Smooth muscle cell (in vitro differentiated cells): Measurements from ENCODE around the gene FEV. TPM values are rescaled to one million over a fixed set of nuclear protein-coding genes. Genes with fewer than 3 reads are reported as not detected.

ENCODE experiments used
- DNase-seq: peaks from one replicate; lab custom pipeline; 2025; ENCODE audit not compliant: unreplicated experiment; lab: John Stamatoyannopoulos, UW
- H2AFZ ChIP-seq: fragments of 200-600 bp; sonication (generic); 2 replicates; pipeline ENCODE4 v1.6.0; 2016; ENCODE audit warnings: antibody characterized with exemption, low read depth, mild to moderate bottlenecking
- H3F3A ChIP-seq: fragments of 200-600 bp; sonication (generic); 2 replicates; pipeline ENCODE4 v1.6.0; 2017; ENCODE audit warnings: antibody characterized with exemption, low read depth
- H3K27ac ChIP-seq: fragments of 200-600 bp; sonication (generic); 2 replicates; pipeline ENCODE4 v1.5.1; 2016; ENCODE audit warnings: low read depth, mild to moderate bottlenecking
- H3K27me3 ChIP-seq: fragments of 200-600 bp; sonication (generic); 2 replicates; pipeline ENCODE4 v1.6.1; 2016; ENCODE audit warnings: low read depth, mild to moderate bottlenecking
- H3K36me3 ChIP-seq: fragments of 200-600 bp; sonication (generic); 2 replicates; pipeline ENCODE4 v1.5.1; 2016; ENCODE audit warnings: low read depth
- H3K4me1 ChIP-seq: fragments of 200-600 bp; sonication (generic); 2 replicates; pipeline ENCODE4 v1.5.1; 2016; ENCODE audit warnings: low read depth
- H3K4me2 ChIP-seq: fragments of 200-600 bp; sonication (generic); 2 replicates; pipeline ENCODE4 v1.6.0; 2016; ENCODE audit warnings: mild to moderate bottlenecking
- H3K4me3 ChIP-seq: fragments of 200-600 bp; sonication (generic); 2 replicates; pipeline ENCODE4 v1.5.1; 2016; ENCODE audit warnings: mild to moderate bottlenecking
- H3K79me2 ChIP-seq: fragments of 200-600 bp; sonication (generic); 2 replicates; pipeline ENCODE4 v1.6.0; 2016; ENCODE audit warnings: low read depth, mild to moderate bottlenecking
- H3K9ac ChIP-seq: fragments of 200-600 bp; sonication (generic); 2 replicates; pipeline ENCODE4 v1.6.0; 2016; ENCODE audit warnings: low read depth
- H3K9me3 ChIP-seq: fragments of 200-600 bp; sonication (generic); replicated peaks from 2 replicates; pipeline ENCODE4 v1.5.1; 2016; ENCODE audit warnings: low read depth
- H4K20me1 ChIP-seq: fragments of 200-600 bp; sonication (generic); 2 replicates; pipeline ENCODE4 v1.6.0; 2016; ENCODE audit warnings: low read depth
- WGBS: methylation state at CpG from one replicate; pipeline ENCODE4 v1.1.7; 2016; ENCODE audit warnings: low lambda C conversion rate; 5-methylcytosine and 5-hydroxymethylcytosine counted together
- polyA plus RNA-seq: library from polyadenylated mRNA; unstranded; fragments of >200 nt; fragmentation: Nextera tagmentation; extraction: Ambion mirVana; gene quantifications from 2 replicates; pipeline ENCODE4 v1.2.1, GENCODE V29; 2016
- total RNA-seq: library from RNA; depleted of rRNA; stranded (reverse); fragments of >200 nt; gene quantifications from 2 replicates; pipeline ENCODE4 v1.2.3, GENCODE V29; 2014
- TF ChIP-seq, protein P1 (sequence below): fragments of 200-600 bp; sonication (generic); IDR thresholded peaks from 2 replicates; pipeline ENCODE4 v1.5.1; 2017; ENCODE audit warnings: borderline replicate concordance, mild to moderate bottlenecking, antibody characterized with exemption; ENCODE audit not compliant: insufficient read depth, poor library complexity, severe bottlenecking

FEV gene
- total and polyA plus RNA-seq, 2 experiments from 2014 or later, result not detected

GRCh38 chr2:218959761-218960308 is 25.1 kb downstream of the FEV start:
- Histone ChIP-seq H4K20me1 (no peaks in the 10 kb centered on the region), H3K27me3 (peaks cover 70% of the 10 kb centered on the region), H3K27ac (no peak overlapping the region), H3K4me1 (peaks cover 19% of the 10 kb centered on the region), H3F3A (peaks cover 6% of the 10 kb centered on the region), H3K9me3 (no peaks in the 10 kb centered on the region), H3K4me3 (peak overlapping the region; percentile 65), H3K36me3 (no peaks in the 10 kb centered on the region), H2AFZ (peak overlapping the region; percentile 75), H3K79me2 (no peaks in the 10 kb centered on the region), H3K4me2 (peak overlapping the region; percentile 97), H3K9ac (no peak overlapping the region)
- DNase-seq, result no peak
- TF ChIP-seq, protein P1, sequence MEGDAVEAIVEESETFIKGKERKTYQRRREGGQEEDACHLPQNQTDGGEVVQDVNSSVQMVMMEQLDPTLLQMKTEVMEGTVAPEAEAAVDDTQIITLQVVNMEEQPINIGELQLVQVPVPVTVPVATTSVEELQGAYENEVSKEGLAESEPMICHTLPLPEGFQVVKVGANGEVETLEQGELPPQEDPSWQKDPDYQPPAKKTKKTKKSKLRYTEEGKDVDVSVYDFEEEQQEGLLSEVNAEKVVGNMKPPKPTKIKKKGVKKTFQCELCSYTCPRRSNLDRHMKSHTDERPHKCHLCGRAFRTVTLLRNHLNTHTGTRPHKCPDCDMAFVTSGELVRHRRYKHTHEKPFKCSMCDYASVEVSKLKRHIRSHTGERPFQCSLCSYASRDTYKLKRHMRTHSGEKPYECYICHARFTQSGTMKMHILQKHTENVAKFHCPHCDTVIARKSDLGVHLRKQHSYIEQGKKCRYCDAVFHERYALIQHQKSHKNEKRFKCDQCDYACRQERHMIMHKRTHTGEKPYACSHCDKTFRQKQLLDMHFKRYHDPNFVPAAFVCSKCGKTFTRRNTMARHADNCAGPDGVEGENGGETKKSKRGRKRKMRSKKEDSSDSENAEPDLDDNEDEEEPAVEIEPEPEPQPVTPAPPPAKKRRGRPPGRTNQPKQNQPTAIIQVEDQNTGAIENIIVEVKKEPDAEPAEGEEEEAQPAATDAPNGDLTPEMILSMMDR, result no peak
- WGBS, result 3% methylated on average over 66 of the region's 67 CpGs

- peak; percentile 75 for DNase-seq
- TF ChIP-seq, protein P1, result no peak
These were observed 25.7 kb downstream of the FEV start, which contains the start of gene CDK5R2 for GRCh38 chr2:218959141-218959731. TSS of gene CDK5R2 (plus strand) at chr2:218959666. CDS start at chr2:218959821, 155 bp downstream.

DNA sequence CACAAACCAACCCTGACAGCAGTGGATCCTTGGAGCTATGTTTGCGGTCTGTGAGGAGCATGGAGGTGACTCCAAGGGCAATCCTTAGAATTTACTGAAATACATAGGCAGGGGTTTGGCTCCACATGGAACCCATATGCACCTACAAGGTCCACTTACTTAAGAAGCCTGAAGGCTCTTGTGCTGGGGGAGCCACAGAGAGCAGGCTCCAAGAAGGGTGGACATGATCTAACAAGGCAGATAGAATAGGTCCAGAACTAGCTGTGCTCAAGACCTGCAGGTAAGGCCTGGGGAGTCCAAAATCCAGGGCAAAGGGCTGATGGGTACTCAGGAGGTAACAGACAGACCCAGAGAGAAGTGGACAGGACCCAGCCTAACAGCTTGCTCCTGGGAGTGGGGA is 26.7 kb downstream of the FEV start:
- Histone ChIP-seq H3K9me3 (no peaks in the 10 kb centered on the region), H3K27ac (no peak overlapping the region), H3K79me2 (no peaks in the 10 kb centered on the region), H3K4me1 (peaks cover 6% of the 10 kb centered on the region), H3K4me2 (no peak overlapping the region), H4K20me1 (no peaks in the 10 kb centered on the region), H3F3A (no peaks in the 10 kb centered on the region), H3K9ac (no peak overlapping the region), H3K4me3 (no peak overlapping the region), H2AFZ (no peak overlapping the region), H3K36me3 (no peaks in the 10 kb centered on the region), H3K27me3 (peaks cover 70% of the 10 kb centered on the region)
- DNase-seq, result no peak
- WGBS, result 100% methylated on average over 1 of the region's 1 CpG
- TF ChIP-seq, protein P1, result no peak

More at GRCh38 chr2:218959141-218959731, 25.7 kb downstream of the FEV start, which contains the start of gene CDK5R2:
- H3K4me3 ChIP-seq, result peak within 1 kb of the TSS; percentile 65
- H3K27ac ChIP-seq, result no peak within 1 kb of the TSS
- WGBS, result under 1% methylated on average over 36 of the region's 37 CpGs
- no peaks in the 10 kb centered on the region for H4K20me1 ChIP-seq
- H3K79me2 ChIP-seq, result no peaks in the 10 kb centered on the region
- H3K4me2 ChIP-seq, result peak within 1 kb of the TSS; percentile 97
- H3K9me3 ChIP-seq, result no peaks in the 10 kb centered on the region
- H3K4me1 ChIP-seq, result peaks cover 15% of the 10 kb centered on the region
- H2AFZ ChIP-seq, result peak within 1 kb of the TSS; percentile 90
- H3K27me3 ChIP-seq, result peaks cover 70% of the 10 kb centered on the region
- H3F3A ChIP-seq, result peaks cover 6% of the 10 kb centered on the region
- H3K36me3 ChIP-seq, result no peaks in the 10 kb centered on the region
- H3K9ac ChIP-seq, result no peak within 1 kb of the TSS
